HepG2 (cell line): ENCODE results near the gene NR1H3. TPM values are rescaled to one million over a fixed set of nuclear protein-coding genes. Genes with fewer than 3 reads are reported as not detected.
A peak's percentile ranks its signal among the peaks of the same experiment; 100 is the strongest.

Experiments used
- ATF7 ChIP-seq, 2 experiments: fragments of 450-650 bp in 1 of 2; sonication (generic) in 1 of 2; formaldehyde crosslinking in 1 of 2; IDR thresholded peaks; 2 replicates each; pipeline versions ENCODE4 v1.4.0 to v1.6.1; 2016 to 2020; ENCODE audit warnings: antibody characterized with exemption in 1 of 2, mild to moderate bottlenecking in 1 of 2, missing genetic modification reagents in 1 of 2
- EHMT2 ChIP-seq: fragments of 200-600 bp; sonication (generic); IDR thresholded peaks from 2 replicates; pipeline ENCODE4 v1.7.0; 2017; ENCODE audit warnings: antibody characterized with exemption, low read depth, low read length, borderline replicate concordance
- HDAC1 ChIP-seq: sonication (generic); formaldehyde crosslinking; IDR thresholded peaks from 2 replicates; pipeline ENCODE4 v1.5.1; 2020; ENCODE audit warnings: mild to moderate bottlenecking, missing genetic modification reagents
- HOXA5 ChIP-seq: sonication (generic); formaldehyde crosslinking; IDR thresholded peaks from 2 replicates; pipeline ENCODE4 v1.4.0; 2020; ENCODE audit warnings: missing genetic modification reagents
- PCBP1 ChIP-seq: fragments of 200-400 bp; formaldehyde crosslinking; IDR thresholded peaks from 2 replicates; pipeline ENCODE4 v1.6.1; 2017; ENCODE audit warnings: mild to moderate bottlenecking, low read depth, low read length, borderline replicate concordance
- POGZ ChIP-seq: sonication (generic); formaldehyde crosslinking; IDR thresholded peaks from 2 replicates; pipeline ENCODE4 v1.4.0; 2020; ENCODE audit warnings: mild to moderate bottlenecking, missing genetic modification reagents
- SSRP1 ChIP-seq: IDR thresholded peaks from 2 replicates; pipeline ENCODE4 v1.6.1; 2016; ENCODE audit warnings: control low read depth
- ZKSCAN5 ChIP-seq: sonication (generic); formaldehyde crosslinking; IDR thresholded peaks from 2 replicates; pipeline ENCODE4 v1.5.1; 2020; ENCODE audit warnings: mild to moderate bottlenecking, missing genetic modification reagents
- ZNF232 ChIP-seq: sonication (generic); formaldehyde crosslinking; IDR thresholded peaks from 2 replicates; pipeline ENCODE4 v1.4.0; 2020; ENCODE audit warnings: missing genetic modification reagents, borderline replicate concordance
- ZNF460 ChIP-seq: sonication (generic); formaldehyde crosslinking; IDR thresholded peaks from 2 replicates; pipeline ENCODE4 v1.5.1; 2020; ENCODE audit warnings: missing genetic modification reagents, mild to moderate bottlenecking, borderline replicate concordance
- ZNF468 ChIP-seq: sonication (generic); formaldehyde crosslinking; IDR thresholded peaks from 2 replicates; pipeline ENCODE4 v1.8.0; 2022; ENCODE audit warnings: mild to moderate bottlenecking, moderate library complexity, missing genetic modification reagents
- ZNF607 ChIP-seq: sonication (generic); formaldehyde crosslinking; IDR thresholded peaks from 2 replicates; pipeline ENCODE4 v1.5.1; 2020; ENCODE audit warnings: missing genetic modification reagents, mild to moderate bottlenecking, borderline replicate concordance
- ZNF782 ChIP-seq: sonication (generic); formaldehyde crosslinking; IDR thresholded peaks from 2 replicates; pipeline ENCODE4 v1.4.0; 2020; ENCODE audit warnings: missing genetic modification reagents, mild to moderate bottlenecking, borderline replicate concordance
- ZNF878 ChIP-seq: sonication (generic); formaldehyde crosslinking; IDR thresholded peaks from 2 replicates; pipeline ENCODE4 v1.8.1; 2023; ENCODE audit warnings: mild to moderate bottlenecking, missing genetic modification reagents, moderate library complexity
- ZSCAN20 ChIP-seq: sonication (generic); formaldehyde crosslinking; IDR thresholded peaks from 2 replicates; pipeline ENCODE4 v1.4.0; 2020; ENCODE audit warnings: missing genetic modification reagents, mild to moderate bottlenecking, borderline replicate concordance
- polyA plus RNA-seq, 8 experiments: library from polyadenylated mRNA; depleted of rRNA in 3 of 8; stranded (reverse) in 7 of 8; unstranded in 1 of 8; fragments of >200 nt; fragmentation: Illumina TruSeq in 4 of 8; extraction: Trizol in 4 of 8; gene quantifications; 2 replicates each; pipeline versions ENCODE4 v1.2.1 to v1.2.3, GENCODE V29; 2011 to 2016; ENCODE audit warnings: low read depth in 4 of 8, missing spikeins in 1 of 8, mixed read lengths in 1 of 8; ENCODE audit not compliant: insufficient read depth in 1 of 8
- total RNA-seq, 5 experiments: library from RNA; depleted of rRNA; stranded (reverse); fragments of >200 nt; fragmentation: Illumina TruSeq; extraction: Trizol; gene quantifications; 2 replicates each; pipeline ENCODE4 v1.2.3, GENCODE V29; 2016; ENCODE audit warnings: low read depth in 1 of 5
- TF ChIP-seq, protein P1 (sequence below): sonication (generic); formaldehyde crosslinking; IDR thresholded peaks from 2 replicates; pipeline ENCODE4 v1.5.0; 2020; ENCODE audit warnings: mild to moderate bottlenecking, missing genetic modification reagents, borderline replicate concordance
- TF ChIP-seq, protein P2 (sequence below): sonication (generic); formaldehyde crosslinking; IDR thresholded peaks from 2 replicates; pipeline ENCODE4 v1.8.0; 2022; ENCODE audit warnings: missing genetic modification reagents, mild to moderate bottlenecking, inconsistent platforms, borderline replicate concordance
- TF ChIP-seq, protein P3 (sequence below): sonication (generic); formaldehyde crosslinking; IDR thresholded peaks from 2 replicates; pipeline ENCODE4 v1.4.0; 2020; ENCODE audit warnings: missing genetic modification reagents

Gene NR1H3
- total and polyA plus RNA-seq, 2 of the 13 experiments (the other 11 are each of a cell fraction or from before 2014, with no cell fraction given) = 41.8 to 102 TPM

DNA sequence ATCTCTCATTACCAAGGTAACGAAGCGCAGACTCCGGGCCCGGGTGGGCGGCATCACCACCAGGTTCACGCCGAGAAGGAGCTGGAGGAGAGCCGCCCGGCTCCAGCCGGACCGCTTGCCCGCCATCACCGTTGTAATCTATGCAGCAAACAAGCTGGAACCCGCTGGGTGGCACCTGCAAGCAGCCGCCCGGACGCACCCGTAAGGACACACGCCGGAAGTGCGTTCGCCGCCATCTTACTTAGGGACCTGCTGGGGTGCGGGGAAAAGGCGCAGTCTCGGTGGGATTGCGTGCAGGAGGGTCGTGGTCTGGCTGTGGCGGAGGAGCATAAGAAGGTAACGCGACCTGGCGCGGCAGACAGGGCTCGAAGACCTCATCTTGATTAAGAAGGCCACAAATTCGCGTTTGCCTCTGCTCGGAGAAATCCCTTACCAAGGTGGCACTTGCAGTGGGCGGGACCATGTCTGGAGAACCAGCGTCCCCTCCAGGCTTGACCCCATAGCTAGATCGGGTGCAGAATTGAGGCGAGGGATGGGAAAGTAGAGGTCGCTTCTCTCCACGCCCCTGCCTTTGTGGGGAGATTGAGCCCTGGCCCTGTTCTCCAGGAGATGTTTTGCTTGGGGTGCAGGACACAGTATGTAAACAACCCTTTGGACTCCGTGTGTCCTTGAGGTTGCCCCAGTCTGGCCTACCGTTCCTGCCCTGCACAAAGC is 9.0 kb upstream of the NR1H3 start, which contains the start of gene ACP2 (continued):
- TF ChIP-seq, protein P1, sequence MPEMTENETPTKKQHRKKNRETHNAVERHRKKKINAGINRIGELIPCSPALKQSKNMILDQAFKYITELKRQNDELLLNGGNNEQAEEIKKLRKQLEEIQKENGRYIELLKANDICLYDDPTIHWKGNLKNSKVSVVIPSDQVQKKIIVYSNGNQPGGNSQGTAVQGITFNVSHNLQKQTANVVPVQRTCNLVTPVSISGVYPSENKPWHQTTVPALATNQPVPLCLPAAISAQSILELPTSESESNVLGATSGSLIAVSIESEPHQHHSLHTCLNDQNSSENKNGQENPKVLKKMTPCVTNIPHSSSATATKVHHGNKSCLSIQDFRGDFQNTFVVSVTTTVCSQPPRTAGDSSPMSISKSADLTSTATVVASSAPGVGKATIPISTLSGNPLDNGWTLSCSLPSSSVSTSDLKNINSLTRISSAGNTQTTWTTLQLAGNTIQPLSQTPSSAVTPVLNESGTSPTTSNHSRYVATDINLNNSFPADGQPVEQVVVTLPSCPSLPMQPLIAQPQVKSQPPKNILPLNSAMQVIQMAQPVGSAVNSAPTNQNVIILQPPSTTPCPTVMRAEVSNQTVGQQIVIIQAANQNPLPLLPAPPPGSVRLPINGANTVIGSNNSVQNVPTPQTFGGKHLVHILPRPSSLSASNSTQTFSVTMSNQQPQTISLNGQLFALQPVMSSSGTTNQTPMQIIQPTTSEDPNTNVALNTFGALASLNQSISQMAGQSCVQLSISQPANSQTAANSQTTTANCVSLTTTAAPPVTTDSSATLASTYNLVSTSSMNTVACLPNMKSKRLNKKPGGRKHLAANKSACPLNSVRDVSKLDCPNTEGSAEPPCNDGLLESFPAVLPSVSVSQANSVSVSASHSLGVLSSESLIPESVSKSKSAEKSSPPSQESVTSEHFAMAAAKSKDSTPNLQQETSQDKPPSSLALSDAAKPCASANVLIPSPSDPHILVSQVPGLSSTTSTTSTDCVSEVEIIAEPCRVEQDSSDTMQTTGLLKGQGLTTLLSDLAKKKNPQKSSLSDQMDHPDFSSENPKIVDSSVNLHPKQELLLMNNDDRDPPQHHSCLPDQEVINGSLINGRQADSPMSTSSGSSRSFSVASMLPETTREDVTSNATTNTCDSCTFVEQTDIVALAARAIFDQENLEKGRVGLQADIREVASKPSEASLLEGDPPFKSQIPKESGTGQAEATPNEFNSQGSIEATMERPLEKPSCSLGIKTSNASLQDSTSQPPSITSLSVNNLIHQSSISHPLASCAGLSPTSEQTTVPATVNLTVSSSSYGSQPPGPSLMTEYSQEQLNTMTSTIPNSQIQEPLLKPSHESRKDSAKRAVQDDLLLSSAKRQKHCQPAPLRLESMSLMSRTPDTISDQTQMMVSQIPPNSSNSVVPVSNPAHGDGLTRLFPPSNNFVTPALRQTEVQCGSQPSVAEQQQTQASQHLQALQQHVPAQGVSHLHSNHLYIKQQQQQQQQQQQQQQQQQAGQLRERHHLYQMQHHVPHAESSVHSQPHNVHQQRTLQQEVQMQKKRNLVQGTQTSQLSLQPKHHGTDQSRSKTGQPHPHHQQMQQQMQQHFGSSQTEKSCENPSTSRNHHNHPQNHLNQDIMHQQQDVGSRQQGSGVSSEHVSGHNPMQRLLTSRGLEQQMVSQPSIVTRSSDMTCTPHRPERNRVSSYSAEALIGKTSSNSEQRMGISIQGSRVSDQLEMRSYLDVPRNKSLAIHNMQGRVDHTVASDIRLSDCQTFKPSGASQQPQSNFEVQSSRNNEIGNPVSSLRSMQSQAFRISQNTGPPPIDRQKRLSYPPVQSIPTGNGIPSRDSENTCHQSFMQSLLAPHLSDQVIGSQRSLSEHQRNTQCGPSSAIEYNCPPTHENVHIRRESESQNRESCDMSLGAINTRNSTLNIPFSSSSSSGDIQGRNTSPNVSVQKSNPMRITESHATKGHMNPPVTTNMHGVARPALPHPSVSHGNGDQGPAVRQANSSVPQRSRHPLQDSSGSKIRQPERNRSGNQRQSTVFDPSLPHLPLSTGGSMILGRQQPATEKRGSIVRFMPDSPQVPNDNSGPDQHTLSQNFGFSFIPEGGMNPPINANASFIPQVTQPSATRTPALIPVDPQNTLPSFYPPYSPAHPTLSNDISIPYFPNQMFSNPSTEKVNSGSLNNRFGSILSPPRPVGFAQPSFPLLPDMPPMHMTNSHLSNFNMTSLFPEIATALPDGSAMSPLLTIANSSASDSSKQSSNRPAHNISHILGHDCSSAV (CRISPR knock-in tag) = 0 out of 2 replicates have a peak, but pooled peaks have one; percentile 77
- TF ChIP-seq, protein P2, sequence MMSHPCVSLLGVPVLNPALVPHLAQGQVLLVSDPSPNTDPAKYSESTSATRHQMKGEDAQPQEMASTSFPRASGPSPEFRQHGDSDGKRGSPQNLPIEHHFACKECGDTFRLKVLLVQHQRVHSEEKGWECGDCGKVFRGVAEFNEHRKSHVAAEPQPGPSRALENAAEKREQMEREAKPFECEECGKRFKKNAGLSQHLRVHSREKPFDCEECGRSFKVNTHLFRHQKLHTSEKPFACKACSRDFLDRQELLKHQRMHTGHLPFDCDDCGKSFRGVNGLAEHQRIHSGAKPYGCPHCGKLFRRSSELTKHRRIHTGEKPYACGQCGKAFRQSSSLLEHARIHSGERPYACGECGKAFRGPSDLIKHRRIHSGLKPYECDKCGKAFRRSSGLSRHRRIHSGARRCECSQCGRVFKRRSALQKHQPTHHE (CRISPR knock-in tag) = peak; percentile 84; the same call in 1 of the 2 replicates
- TF ChIP-seq HOXA5 (CRISPR knock-in tag) (peak; percentile 89), ATF7 (IDR thresholded peaks at IDR 0.05) (no peak), ATF7 (CRISPR knock-in tag; IDR thresholded peaks at IDR 0.05) (0 out of 2 replicates have a peak, but pooled peaks have one; percentile 32), HDAC1 (CRISPR knock-in tag) (peak; percentile 76), PCBP1 (peak; percentile 93; the same call in 1 of the 2 replicates), ZNF460 (CRISPR knock-in tag) (no peak; the same call in 1 of the 2 replicates), ZNF878 (CRISPR knock-in tag) (peak; percentile 91), POGZ (peak; percentile 93), SSRP1 (CRISPR knock-in tag) (peak; percentile 77; the same call in 1 of the 2 replicates), ZNF607 (CRISPR knock-in tag) (peak; percentile 85; the same call in 1 of the 2 replicates), ZNF782 (CRISPR knock-in tag) (peak; percentile 77; the same call in 1 of the 2 replicates), ZKSCAN5 (CRISPR knock-in tag) (peak; percentile 77), ZNF232 (CRISPR knock-in tag) (peak; percentile 75), EHMT2 (no peak), ZNF468 (CRISPR knock-in tag) (peak; percentile 72; the same call in 1 of the 2 replicates), ZSCAN20 (CRISPR knock-in tag) (no peak)
- TF ChIP-seq, protein P3, sequence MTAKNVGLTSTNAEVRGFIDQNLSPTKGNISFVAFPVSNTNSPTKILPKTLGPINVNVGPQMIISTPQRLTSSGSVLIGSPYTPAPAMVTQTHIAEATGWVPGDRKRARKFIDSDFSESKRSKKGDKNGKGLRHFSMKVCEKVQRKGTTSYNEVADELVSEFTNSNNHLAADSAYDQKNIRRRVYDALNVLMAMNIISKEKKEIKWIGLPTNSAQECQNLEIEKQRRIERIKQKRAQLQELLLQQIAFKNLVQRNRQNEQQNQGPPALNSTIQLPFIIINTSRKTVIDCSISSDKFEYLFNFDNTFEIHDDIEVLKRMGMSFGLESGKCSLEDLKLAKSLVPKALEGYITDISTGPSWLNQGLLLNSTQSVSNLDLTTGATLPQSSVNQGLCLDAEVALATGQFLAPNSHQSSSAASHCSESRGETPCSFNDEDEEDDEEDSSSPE (CRISPR knock-in tag) = peak; percentile 70; the same call in 1 of the 2 replicates
